Thyroid gland (tissue), 4 donors: Measurements from ENCODE around the gene OSBPL5.

Experiments used
- CTCF ChIP-seq, 6 experiments: fragments of 200-600 bp in 3 of 6; fragments of 450-650 bp in 3 of 6; sonication (generic) in 3 of 6; IDR thresholded peaks; one replicate each; pipeline ENCODE4 v1.5.1; 2016 to 2019; ENCODE audit warnings: antibody characterized with exemption in 6 of 6, mild to moderate bottlenecking in 2 of 6, inconsistent platforms in 1 of 6, moderate library complexity in 1 of 6
- POLR2A ChIP-seq, 2 donors: fragments of 450-650 bp; IDR thresholded peaks; one replicate each; pipeline ENCODE4 v1.6.1; 2017; ENCODE audit warnings: antibody characterized with exemption in 2 of 2, mild to moderate bottlenecking in 2 of 2, moderate library complexity in 1 of 2

DNA sequence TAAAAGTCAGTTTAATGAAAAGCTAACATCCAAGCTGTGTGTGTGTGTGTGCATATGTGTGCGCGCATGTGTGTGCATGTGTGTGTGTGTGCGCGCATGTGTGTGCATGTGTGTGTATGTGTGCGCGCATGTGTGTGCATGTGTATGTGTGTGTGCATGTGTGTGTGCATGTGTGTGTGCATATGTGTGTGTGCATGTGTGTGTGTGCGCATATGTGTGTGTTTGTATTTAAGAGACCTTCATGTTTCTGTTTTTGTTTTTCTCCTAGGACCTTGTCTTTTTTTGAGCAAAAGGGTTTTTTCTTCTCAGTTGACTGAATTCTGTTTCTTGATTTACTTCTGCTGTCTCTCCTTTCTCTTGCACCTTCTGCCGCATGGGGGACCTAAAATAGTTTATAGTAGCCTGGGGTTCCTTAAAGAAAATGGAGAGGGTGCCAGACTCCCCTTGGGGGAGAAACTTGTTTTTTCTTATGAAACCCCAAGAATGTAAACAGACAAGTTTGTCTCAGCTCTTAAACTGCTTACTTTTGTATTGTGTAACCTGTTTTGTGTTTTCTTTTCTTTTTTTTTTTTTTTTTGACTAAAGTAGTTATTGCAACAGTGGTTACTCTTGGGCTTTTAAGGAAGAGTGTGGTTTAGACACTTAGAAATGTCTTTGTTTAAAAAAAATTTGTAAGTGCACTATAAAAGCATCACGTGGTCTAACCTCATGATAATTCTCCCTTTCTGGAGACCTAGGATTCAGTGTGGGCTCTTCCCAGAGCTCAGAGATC, 53.0 kb downstream of the OSBPL5 start:
- TF ChIP-seq CTCF (IDR thresholded peaks at IDR 0.05) (no peak), POLR2A (IDR thresholded peaks at IDR 0.05) (no peak)
